HS-5 (cell line): ENCODE results near the gene MYRIP.
A peak's percentile ranks its signal among the peaks of the same experiment; 100 is the strongest.
"Not testable (repeated sequence)": the region's sequence is repeated elsewhere in the genome, so short reads cannot be mapped to it uniquely, and the experiment has no call there.

Experiments used
- DNase-seq: peaks from one replicate; pipeline ENCODE4 v3.0.0-alpha.2; 2012; ENCODE audit warnings: low read depth

MYRIP gene

DNA sequence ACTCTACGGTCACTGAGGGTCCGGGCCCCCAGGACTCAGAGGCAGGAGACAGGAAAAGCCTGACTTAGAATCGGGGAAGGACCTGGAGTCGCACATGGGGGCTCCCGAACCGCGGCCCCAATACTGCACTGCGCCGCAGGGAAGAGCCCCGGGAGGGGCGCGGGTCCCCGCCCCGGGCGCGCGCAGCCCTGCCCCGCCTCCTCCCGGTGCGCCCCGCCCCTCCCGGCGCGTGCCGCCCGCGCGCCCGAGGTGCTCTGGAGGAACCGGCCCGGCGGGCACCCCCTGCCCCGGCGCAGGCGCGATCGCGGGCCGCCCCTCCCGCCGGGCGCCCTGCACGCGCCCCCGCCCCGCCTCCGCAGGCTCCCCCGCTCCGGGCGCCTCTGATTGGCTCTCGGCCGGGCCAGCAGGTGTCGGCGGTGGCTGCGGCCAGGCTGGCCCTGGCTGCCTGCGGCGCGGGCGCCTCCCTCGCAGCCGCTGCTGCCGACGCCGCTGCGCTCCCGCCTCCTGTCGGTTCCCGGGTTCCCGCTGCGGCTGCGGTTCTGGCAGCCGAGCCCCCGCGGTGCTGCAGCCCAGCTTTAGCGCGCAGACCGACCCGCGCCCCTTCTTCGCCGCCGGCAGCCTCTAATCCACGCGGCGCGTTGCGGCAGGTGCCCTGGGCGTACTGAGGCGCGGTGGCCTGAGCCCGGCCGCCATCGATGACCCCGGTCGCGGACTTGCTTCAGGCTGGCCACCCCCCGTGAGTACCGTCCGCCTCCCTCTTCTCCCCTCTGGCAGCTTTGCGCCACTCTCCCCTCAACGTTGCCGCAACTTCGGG lies at the start of gene MYRIP:
MYRIP (plus strand) TSS at position 429 of the 814 bp plus-strand sequence. CDS start 91,208 bp downstream, outside the sequence.
- no peak for DNase-seq

DNA sequence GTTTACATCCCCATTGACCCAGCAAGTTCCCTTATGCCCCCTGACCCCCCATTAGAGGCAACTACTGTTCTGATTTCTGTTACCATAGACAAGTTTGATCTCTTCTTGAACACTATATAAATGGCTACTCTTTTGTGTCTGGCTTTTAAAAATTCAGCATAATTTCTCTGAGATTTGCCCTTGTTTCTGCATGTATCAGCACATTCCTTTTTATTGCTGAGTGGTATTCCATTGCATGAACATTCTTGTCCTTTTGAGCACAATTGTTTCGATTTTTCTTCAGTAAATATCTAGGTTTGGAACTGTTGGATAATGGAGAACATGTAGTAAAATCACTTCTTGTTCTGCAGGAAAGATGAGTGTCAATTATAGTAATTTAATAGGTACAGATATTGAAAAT lies 49.1 kb upstream of the MYRIP start:
- DNase-seq, result no peak

DNA sequence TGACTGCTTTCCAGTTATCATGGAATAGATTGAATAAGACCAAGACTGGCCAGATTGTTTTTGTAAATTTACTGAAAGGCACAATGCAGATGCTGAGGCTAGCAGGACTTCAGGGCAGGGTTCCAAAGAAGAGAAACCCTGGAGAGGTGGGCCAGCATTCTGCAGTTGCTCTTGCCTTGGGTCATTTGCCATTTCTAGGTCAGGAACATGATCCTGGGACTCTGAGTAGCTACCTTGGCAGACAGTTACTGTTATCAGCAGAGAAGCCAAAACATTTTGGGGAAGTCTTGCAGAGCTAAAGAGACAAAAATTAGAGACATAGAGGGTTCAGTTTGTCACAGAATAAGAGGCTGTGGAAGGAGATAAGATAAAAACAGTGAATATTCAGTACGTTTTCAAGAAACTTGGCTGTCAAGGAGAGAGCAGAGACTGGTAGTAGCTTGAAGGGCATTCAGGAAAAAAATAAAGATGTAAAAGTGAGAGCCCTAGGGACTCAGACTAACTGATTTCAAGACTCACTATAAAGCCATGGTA lies 46.8 kb upstream of the MYRIP start:
- no peak for DNase-seq

DNA sequence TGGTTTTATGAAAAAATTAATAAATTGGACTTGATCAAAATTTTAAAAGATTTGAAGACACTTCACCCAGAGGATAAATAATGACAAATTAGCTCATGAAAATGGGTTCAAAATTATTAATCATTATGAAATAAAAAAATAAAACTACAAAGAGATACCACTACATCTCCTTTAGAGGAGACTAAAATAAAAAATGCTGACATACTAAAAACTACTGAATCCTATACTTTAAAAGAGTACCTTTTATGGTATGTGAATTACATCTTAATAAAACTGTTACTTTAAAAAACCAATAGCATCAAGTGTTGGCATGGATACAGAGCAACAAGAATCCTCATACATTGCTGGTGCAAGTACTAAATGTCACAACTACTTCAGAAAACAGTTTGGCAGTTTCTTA lies 46.0 kb upstream of the MYRIP start:
- DNase-seq, result no peak

DNA sequence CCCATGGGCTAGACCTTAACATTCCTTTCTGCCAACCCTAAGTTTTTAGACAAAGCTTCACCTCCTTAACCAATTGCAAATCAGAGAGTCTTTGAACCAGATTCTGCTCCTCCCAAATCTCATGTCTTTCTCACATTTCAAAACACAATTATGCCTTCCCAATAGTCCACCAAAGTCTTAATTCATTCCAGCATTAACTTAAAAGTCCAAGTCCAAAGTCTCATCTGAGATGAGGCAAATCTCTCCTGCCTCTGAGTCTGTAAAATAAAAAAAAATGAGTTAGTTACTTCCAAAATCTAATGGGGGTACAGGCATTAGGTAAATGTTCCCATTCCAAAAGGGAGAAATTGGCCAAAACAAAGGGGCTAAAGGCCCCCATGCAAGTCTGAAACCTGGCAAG lies 43.8 kb upstream of the MYRIP start:
- no peak for DNase-seq

DNA sequence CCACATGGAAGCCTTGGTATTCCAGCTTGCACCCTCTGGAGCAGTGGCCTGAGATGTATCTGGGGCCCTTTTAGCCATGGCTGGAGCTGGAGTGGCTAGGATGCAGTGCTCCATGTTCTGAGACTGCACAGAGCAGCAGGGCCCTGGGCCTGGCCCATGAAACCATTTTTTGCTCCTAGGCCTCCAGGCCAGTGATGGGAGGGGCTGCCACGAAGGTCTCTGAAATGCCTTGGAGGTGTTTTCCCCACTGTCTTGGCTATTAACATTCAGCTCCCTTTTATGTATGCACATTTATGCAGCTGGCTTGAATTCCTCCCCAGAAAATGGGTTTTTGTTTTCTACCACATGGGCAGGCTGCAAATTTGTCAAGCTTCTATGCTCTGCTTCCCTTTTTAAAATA lies 43.0 kb upstream of the MYRIP start:
- DNase-seq, result no peak

DNA sequence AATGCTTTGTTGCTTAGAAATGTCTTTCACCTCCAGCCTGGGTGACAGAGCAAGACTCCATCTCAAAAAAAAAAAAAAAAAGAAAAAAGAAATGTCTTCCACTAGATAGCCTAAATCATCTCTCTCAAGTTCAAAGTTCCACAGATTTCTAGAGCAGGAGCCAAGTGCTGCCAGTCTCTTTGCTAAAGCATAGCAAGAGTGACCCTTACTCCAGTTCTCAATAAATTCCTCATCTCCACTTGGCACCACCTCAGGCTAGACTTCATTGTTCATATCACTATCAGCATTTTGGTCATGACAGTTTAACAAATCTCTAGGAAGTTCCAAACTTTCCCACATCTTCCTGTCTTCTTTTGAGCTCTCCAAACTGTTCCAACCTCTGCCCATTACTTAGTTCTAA lies 42.5 kb upstream of the MYRIP start:
- DNase-seq, result not testable (repeated sequence)

DNA sequence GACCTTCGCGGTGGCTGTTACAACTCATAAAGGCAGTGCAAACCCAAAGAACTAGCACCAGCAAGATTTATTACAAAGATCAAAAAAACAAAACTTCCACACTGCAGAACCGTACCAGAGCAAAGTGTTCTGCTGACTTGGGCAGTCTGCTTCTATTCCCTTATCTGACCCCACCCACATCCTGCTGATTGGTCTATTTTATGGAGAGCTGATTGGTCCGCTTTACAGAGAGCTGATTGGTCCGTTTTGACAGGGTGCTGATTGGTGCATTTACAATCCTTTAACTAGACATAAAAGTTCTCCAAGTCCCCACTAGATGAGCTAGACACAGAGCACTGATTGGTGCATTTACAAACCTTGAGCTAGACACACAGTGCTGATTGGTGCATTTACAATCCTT lies 31.2 kb upstream of the MYRIP start:
- not testable (repeated sequence) for DNase-seq

DNA sequence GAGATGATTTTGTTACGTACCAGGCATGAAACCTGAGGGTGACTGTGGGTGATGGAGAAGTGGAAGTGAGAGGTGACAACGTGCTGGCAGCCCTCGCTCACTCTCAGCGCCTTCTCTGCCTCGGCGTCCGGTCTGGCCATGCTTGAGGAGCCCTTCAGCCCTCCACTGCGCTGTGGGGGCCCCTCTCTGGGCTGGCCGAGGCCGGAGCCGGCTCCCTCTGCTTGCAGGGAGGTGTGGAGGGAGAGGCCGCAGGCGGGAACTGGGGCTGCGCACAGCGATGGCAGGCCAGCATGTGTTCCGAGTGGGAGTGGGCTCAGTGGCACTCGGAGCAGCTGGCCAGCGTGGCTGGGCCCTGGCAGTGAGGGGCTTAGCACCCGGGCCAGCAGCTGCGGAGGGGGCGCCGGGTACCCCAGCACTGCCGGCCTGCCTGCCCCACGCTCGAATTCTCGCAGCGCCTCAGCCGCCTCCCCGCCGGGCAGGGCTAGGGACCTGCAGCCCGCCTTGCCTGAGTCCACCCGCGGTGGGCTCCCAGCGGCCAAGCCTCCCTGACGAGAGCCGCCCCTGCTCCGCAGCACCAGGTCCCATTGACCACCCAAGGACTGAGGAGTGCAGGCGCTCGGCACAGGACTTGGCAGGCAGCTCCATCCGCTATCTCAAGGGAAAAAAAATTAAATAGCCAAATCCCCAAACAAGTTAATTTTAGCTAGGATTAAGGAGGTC lies 29.7 kb upstream of the MYRIP start:
- no peak for DNase-seq

DNA sequence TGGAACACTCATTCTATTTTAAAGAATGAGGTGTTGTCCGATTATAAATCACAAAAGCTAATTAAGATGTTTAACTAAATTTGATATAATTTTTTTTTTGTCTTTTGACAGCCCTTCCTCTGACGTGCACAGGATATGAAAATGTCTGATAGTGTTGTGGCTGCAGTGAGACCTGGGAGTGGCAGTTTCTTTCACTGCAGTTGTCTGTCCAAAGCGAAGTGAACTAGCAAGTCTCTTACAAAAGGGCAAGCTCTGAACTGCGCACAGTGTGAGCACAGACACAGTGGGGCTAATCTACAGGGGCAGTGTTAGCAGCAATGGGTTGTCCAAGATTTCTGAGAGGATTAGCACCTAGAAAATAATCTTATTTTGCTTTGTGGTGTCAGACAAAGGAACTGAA lies 29.1 kb upstream of the MYRIP start:
- no peak for DNase-seq

DNA sequence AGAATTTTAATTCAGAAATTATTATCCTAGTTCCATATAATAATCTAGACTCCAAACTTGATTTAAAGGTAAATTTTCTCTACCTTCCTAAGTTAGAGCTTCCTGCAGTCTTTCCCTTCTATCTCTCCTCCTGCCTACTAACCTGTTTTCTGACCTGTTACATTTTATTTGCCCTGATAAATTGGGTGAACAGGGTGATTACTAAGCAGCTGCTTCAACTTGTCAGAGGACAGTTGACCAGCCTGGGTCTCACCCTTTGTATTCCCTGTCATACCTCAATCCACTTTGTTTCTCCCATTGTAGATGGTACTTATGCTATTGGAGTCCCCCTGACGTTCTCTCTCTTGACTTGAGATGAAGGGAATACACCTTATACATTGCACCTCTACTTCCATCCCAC lies 28.4 kb upstream of the MYRIP start:
- no peak for DNase-seq

DNA sequence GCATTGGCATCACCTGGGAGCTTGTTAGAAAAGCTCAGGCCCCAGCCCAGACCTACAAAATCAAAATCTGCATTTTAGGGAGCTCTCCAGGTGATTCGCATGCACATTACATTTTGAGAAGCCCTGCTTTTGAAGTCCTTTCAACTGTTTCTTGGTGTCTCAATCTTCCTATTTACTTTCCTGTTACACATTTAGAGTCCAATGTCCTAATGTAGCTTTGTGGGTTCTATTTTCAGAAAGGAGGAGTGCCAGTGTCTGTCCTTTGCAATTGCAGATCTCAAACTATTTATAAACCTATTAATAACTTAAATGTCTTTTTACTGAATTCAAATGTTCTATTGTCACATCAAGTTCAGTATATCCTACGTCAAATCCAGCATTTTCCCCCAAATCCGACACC lies 27.8 kb upstream of the MYRIP start:
- no peak for DNase-seq

DNA sequence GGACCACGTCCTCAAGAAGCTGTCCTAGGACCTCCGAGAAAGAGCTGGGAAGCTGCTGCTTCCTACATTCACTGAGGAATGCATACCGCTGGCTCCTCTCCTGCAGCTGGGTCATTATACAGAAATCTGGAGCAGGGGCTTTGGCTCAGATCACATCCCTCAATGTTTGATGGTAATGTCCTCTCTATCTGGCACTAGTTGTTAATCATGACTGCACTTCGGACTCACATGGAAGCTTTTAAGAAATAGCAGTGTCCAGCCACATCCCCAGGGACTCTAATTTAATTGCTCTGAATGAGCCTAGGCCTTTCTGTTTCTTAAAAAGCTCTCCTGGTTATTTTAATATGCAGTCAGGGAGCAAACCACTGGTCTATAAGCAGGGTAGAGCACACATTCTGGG lies 25.7 kb upstream of the MYRIP start:
- DNase-seq, result no peak

DNA sequence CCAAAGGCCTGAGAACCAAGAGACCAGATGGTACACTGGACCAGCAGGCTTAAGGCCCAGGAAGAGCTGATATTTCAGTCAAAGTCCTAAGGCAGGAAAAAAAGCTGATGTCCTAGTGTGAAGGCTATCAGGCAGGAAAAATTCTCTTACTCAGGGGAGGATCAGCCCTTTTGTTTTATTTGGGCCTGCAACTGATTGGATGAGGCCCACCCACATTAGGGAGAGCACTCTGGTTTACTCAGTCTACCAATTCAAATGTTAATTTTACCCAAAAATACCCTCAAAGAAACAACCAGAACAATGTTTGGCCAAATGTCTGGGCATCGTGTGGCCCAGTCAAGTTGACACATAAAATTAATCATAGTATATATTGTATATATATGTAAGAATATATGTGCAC lies 24.5 kb upstream of the MYRIP start:
- no peak for DNase-seq

DNA sequence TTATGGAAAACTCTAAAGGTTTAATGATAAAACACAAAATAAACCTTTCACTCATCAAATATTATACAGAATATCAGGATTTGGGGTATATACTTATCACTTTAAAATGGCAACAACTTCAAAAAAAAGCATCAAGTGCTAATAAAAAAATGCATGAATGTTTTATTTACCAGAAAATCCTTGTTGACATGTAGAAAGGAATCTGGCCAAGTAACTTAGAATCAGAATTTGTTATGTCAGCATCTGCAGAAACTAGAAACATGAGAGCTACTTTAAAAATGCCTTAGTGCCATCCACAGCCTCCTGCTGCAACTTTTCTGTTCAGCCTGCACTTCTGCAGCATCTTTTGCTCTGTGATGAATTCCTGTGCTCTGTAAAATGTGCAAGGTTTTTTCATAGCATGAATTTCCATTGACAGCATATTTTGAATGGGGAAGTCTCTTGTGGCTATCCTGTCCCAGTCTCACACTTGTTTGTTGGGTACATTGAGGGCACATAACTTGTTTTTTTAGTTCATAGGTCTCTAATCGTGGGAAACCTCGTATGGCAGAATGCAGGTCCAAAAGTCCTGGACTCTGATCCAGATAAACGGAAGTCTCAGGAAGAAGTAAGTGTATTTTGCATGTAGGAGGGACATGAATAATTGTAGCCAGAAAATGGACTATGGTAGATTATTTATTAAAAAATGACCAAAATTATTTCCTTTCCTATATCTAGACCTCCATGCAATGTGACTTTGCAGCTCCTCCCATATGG lies 21.1 kb upstream of the MYRIP start:
- no peak for DNase-seq

DNA sequence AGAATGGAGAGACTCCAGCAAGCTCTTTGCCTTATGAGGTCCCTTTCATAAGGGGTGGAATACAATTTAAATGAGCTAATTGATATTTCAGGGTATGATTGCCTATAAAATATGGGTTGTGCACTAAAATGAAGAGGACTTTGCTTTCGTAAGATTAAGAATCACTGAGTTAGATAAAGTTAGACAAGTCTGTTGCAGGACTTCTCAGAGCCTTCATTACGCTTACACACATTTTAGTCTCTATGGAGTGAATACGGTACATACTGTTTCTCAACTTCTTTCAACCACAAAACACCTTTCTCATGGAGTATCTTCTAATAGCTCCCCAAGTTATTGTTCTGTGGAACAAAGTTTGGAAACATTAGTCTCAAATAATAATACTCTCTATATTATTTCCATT lies 17.8 kb upstream of the MYRIP start:
- no peak for DNase-seq

DNA sequence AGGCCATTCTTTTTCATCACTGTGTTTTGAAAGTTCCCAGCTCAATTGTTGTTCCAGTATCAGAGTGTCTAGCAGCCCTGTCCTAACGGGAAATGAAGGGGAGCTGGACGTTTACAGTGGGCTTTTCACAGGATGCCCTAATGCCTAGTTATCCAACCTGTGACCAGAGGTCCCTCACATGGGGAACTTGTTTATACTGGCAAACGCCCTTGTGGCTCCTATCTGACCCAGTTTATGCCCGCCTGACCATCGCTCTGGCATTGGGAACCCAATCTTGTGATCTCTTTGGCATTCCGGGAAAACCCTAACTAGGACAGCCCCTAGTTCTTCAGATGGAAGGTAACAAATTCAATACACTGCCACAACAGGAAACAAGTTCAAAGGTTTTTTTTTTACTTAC lies 14.5 kb upstream of the MYRIP start:
- no peak for DNase-seq

DNA sequence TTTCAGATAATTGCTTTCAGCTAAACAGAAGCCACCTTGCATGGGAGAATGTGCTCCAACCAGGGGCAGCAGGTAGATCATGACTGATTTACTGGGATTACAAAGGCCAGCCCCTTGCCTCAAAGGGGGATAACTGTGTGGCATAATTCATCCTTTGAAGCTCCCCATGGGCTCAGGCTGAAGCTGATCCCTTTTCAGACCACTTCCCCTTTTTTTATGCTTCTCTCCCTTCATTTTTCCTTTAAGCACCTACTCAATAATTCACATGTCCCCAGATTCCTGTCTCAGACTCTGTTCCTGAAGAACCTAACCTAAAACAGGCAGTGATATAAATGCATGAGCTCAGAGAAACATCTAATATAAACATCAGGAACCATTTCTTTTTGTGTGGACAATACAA lies 8.2 kb upstream of the MYRIP start:
- DNase-seq, result no peak

DNA sequence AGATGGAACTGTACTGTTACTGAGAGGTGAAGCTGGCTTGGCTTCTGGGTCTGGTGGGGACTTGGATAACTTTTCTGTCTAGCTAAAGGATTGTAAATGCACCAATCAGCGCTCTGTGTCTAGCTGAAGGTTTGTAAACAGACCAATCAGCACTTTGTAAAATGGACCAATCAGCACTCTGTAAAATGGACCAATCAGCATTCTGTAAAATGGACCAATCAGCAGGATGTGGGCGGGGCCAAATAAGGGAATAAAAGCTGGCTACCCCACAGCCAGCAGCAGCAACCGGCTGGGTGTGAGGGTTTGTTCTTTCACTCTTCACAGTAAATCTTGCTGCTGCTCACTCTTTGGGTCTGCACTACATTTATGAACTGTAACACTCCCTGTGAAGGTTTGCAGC lies 6.9 kb upstream of the MYRIP start:
- DNase-seq, result not testable (repeated sequence)

DNA sequence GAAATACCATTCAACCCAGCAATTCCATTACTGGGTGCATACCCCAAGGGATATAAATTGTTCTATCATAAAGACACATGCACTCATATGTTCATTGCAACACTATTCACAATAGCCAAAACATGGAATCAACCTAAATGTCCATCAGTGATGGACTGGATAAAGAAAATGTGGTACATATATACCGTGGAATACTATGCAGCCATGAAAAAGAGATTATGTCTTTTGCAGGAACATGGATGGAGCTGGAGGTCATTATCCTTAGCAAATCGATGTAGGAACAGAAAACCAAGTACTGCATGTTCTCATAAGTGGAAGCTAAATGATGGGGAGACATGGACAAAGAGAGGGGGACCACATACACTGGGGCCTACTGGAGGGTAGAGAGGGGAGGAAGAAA lies 5.5 kb upstream of the MYRIP start:
- DNase-seq, result no peak

DNA sequence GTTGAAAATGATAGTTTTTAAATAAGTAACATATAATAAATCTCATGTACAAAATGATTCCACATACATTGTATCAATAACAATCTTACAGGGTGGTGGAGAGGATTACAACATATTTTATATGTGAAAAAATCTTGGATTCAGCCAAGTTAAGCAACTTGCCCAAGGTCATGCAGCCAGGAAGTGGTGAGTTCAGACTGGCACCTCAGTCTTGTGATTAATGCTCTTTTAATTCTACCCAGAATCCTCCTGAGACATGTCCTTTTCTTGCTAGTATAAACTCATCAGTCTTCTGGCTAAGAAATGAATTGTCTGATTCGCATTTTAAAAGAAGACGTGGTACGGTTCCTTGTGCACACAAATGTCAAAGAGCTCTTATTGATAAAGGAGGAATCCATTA lies 4.5 kb upstream of the MYRIP start:
- peak; percentile 10 for DNase-seq

DNA sequence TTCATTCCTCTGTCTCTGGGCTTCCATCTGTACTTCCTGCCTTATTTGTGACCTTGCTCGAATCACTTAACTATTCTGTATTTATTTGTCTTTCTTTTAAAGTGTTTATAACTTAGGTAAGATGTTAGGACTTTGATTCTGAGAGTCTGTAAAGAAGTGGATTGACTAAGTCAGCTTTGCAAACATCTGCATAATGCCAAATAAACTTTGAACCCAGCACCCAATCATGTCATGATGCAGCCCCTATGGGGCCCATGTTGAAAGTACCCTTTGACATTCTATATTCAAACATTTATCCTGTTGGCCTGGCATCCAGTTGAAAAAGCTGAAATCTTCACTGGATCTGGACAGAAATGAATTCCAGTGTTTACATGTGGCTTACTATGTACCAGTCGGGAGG lies 3.8 kb upstream of the MYRIP start:
- no peak for DNase-seq

DNA sequence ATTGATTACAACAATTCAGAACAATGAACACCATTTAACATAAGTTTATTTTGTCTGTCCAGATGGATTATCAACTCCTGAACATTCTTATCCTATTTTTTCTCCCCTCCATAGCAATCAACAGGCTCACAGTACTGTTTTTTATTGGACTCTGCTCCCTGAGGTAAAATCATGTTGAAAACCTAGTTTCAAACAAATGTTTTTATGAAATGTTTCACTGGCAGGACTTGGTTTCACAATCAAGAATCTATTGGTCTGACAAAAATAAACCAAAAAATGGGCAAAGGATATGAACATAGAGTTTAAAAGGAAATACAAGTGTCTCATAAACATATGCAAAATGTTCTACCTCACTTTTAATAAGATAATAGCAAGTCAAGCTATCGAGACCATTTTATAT lies 2.6 kb upstream of the MYRIP start:
- DNase-seq, result no peak
